Measurements from ENCODE around the gene SENP1.

The SENP1 gene

GRCh38 chr12:48110691-48111311 lies 4.9 kb upstream of the SENP1 start:
- no peak overlapping the region for H3K27ac ChIP-seq
- TF ChIP-seq ZFX (IDR thresholded peaks at IDR 0.05), result no peak
- TF ChIP-seq, protein P1, sequence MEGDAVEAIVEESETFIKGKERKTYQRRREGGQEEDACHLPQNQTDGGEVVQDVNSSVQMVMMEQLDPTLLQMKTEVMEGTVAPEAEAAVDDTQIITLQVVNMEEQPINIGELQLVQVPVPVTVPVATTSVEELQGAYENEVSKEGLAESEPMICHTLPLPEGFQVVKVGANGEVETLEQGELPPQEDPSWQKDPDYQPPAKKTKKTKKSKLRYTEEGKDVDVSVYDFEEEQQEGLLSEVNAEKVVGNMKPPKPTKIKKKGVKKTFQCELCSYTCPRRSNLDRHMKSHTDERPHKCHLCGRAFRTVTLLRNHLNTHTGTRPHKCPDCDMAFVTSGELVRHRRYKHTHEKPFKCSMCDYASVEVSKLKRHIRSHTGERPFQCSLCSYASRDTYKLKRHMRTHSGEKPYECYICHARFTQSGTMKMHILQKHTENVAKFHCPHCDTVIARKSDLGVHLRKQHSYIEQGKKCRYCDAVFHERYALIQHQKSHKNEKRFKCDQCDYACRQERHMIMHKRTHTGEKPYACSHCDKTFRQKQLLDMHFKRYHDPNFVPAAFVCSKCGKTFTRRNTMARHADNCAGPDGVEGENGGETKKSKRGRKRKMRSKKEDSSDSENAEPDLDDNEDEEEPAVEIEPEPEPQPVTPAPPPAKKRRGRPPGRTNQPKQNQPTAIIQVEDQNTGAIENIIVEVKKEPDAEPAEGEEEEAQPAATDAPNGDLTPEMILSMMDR (conservative IDR thresholded peaks at IDR 0.05), result no peak

DNA sequence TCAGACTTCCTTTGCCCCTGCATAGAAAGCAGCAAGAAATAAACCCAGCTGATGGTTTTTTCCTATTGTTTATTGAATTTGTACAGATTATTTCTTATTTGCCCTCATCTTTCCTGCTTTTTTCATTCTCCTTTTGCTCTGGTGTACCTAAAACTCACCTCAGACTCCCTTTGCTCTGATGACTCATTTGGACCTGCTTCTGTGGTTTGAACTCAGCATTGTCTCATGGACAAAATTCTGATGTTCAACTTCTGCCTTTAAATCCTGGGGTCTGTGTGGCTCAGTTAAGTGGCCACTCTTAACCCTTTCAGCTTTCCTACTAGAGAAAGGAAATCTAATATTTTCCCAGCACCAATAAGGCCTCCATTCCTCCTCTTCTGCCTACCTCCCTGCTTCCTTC lies 3.5 kb upstream of the SENP1 start:
- H3K27ac ChIP-seq, result no peak overlapping the region
- TF ChIP-seq ZFX (IDR thresholded peaks at IDR 0.05), result no peak
- TF ChIP-seq, protein P1 (conservative IDR thresholded peaks at IDR 0.05), result no peak

DNA sequence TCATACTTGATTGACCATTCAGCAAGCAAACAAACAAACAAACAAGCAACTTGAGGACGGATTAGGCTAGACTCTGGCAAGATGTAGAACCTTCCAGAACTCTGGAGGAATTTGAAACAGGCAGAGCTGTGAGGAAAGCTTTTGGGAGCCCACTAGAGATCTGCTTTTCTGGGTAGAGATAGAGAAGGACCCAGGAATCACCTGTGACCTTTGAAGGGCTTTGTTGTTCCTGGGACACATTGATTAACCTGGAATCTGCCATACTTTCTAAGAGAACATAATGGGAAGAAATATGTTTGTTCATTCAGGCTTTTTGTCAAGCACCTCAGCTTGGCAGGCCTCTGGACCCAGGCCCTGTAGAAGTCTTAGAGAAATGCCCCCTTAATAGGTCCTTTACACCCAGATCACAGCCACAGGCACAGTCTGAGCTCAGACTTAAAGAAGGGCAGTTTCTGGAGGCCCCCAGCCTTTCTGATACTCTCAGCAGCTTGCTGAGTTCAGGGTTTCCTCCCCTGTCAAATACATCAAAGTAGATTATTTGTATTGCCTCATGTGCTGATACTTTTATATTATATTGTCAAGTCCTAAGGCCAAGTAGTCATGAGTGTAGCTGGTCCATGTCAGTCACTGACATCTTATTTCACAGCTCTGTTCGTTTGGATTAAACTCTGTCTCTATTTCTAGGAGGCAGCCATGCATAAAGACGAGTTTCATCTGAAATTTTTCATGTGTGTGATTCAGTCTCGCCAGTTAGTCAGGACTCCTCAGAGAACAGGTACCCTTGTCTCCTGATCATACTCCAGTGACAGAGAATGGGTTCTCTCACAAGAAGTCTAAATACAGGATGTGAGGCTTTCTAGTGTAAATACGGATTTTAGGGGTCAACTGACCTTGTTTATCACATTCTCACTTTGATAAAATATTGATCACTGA lies 1.1 kb upstream of the SENP1 start:
- TF ChIP-seq, protein P1 (conservative IDR thresholded peaks at IDR 0.05), result no peak
- TF ChIP-seq ZFX (IDR thresholded peaks at IDR 0.05), result no peak
- peak overlapping the region; percentile 95 for H3K27ac ChIP-seq

DNA sequence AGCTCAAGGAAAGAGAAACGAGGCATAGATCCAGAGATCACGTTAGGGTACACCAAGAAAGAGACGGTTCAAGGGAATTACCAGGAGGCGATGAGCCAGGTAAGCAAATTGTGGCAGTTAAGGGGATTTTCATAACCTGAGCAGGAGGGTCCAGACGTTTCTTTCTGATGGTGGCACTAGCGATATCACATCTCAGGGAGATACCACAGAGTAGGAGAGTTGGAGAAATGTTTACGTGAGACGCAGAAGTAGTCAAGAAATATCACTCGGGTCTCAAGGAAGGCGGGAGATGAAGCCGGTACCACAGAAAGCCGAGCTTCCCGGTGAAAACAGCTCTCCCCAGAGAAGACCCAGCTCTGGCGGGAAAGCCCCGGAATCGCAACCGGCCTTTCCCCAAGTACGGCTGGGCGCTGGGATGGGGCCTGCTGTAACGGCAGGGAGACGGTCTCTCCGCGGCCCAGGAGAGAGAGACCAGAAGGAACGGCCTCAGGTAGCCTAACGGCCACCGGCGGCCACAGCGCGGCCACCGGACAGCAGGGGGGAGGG lies 485 bp downstream of the SENP1 start:
- TF ChIP-seq, protein P1 (conservative IDR thresholded peaks at IDR 0.05), result no peak
- peak; percentile 80 for TF ChIP-seq ZFX (IDR thresholded peaks at IDR 0.05)
- H3K27ac ChIP-seq, result peak overlapping the region; percentile 95

DNA sequence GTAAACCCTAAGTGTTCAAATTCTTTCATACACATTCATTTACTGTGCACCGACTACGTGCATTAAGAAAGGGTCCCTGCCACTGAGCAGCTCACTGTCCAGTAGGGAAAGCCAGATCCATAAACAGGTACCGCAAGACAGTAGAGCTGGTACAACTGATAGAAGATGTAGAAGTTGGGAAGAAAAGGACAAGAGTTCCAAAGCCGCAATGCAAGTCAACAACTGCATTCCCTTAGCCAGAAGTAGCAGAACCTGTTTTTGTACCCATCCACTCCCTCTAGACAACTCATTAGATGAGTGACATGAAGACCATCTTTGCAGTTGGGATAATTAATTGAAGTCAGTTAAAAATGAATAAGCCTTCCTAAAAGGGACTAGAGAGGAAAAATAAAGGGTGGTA lies 1.3 kb downstream of the SENP1 start:
- TF ChIP-seq, protein P1 (conservative IDR thresholded peaks at IDR 0.05), result no peak
- no peak for TF ChIP-seq ZFX (IDR thresholded peaks at IDR 0.05)

GRCh38 chr12:48092611-48093010 lies 13.3 kb downstream of the SENP1 start:
- H3K27ac ChIP-seq, result no peak overlapping the region
- no peak for TF ChIP-seq ZFX (IDR thresholded peaks at IDR 0.05)
- TF ChIP-seq, protein P1 (conservative IDR thresholded peaks at IDR 0.05), result no peak

More for the DNA sequence above, 1.3 kb downstream of the SENP1 start:
- H3K27ac ChIP-seq, result no peak overlapping the region

DNA sequence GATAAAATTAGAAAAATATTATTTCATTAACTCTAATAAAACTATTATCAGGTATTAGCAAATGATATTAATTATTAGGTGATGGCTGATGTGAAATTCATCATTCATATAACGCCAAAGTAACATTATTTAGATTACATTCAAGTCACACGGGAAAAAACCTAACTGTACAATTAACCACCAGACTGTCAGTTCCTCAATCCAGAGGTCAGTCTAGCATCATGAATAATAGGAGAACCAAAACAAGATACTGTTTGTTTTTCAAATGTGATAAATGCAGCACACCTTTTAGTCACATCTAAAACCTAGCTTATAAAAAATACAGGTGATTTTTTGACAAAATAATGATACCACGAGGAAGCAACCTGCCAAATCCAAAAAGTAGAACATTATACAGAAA lies 19.6 kb downstream of the SENP1 start:
- H3K27ac ChIP-seq, result no peak overlapping the region
- TF ChIP-seq, protein P1 (conservative IDR thresholded peaks at IDR 0.05), result no peak
- TF ChIP-seq ZFX (IDR thresholded peaks at IDR 0.05), result no peak
